Measurements from ENCODE around the gene PRCC.

The PRCC gene

DNA sequence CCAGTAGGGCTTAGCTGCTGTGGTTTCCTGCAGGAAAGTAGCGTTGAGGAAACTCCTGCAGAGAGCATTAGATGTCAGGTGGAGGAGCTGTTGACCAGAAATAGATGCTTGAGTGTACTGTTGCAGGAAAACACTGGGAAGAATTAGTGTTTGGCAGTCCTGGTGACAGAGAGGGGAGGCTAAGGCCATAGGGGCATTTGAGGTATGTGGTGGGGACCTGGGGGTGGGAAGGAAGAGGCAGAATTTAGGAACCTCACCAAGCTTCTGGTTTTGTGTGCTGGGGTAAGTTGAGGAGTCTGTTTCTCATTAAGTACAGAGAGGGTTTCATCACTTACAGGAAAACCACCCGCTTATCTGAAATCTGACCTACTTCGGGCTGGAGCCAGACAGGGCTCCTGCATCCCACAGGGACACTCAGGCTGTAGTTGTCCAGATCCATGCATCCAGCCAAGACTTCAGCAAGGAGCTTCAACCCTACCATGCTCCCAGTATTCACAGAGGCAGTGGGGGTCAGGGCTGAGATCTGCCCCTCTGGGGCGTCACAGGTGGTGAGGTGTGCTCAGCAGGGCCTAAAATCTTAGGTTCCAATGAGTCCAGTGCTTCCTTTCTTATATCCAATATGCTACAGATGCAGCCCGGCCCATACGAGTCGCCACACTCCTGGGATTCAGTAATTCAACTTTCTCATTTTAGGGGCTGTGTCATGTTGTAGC lies 34.2 kb downstream of the PRCC start:
- no peak for DNase-seq

- no peak for DNase-seq
These were observed 35.1 kb downstream of the PRCC start for GRCh38 chr1:156802421-156802935.

DNA sequence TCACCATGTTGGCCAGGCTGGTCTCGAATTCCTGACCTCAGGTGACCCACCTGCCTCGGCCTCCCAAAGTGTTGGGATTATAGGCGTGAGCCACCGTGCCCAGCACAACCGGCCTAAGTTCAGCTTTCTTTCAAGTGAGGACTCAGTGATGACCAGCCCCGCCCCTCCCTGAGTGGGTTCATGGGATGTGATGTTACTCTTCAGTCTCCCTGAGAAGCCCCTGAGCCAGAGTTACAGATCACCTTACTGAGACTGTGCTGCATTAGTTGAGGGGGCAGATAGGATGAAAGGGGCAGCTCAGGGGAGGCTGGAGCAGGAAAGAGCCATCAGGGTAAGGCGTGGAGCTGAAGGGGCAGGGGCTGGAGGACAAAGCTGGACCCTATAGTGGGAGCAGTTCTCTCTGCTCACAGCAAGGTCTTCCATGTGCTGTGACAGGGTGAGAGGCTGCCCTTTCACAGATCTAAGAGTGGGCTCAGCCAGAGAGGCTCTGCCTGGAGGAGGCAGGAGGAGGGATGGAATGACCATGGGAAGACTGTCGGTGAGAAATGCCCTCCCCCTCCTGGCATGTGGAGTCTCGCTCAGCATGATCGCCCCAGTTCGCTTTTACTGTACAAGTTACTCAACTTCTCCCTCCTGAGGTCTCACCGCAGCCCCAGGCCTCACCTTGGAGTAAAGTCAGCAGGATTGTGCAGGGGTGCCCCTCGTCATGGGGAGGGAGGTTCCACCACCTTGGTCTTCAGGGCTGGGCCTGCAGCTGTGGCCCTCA lies 35.9 kb downstream of the PRCC start:
- DNase-seq = no peak

DNA sequence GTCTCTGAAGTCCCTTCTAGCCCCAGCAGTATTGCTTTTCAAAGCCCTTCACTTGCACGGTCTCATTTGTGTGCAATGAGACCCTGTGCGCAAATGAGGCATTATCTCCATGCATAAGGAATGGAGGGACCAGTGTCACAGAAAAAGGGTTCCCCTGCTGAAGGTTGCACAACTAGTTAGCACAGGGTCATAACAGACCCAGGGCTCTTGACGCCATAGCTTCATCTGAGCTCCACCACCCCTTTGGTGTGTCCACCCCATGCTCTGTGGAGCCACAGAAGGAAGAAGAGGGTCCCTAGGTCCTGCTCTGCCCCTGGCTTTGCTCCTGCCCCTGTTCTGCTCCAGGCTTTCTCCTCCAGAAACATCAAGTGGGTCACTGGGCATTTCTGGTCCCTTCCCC lies 36.7 kb downstream of the PRCC start:
- no peak for DNase-seq

DNA sequence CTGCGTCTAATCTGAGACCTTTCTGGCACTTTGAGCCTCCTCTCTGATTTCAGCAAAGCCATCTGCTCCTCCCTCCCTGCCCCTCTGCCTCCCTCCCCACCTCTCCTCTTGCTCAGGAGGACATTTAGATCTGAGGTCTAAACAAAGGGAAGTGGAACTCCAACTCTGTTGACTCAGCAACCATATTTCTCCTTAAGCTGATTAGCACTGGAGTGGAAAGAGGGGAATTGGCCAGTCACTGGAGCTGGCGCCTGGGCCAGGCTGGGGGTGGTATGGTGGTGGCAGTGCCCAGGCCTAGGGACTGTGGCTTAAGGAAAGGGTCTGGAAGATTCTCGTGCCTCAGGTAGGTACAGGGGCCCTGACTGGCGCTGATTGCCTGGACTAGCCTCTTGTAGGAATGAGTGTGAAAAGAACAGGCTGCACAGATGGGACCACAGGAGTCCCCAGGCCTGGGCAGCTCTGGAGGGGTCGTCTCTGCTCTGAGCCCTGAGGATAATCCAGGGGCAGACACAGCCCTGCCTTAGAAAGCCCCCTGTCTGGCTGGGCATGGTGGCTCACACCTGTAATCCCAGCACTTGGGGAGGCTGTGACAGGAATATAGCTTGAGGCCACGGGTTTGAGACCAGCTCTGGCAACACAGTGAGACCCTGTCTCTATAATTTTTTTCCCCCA lies 37.4 kb downstream of the PRCC start:
- no peak for DNase-seq

DNA sequence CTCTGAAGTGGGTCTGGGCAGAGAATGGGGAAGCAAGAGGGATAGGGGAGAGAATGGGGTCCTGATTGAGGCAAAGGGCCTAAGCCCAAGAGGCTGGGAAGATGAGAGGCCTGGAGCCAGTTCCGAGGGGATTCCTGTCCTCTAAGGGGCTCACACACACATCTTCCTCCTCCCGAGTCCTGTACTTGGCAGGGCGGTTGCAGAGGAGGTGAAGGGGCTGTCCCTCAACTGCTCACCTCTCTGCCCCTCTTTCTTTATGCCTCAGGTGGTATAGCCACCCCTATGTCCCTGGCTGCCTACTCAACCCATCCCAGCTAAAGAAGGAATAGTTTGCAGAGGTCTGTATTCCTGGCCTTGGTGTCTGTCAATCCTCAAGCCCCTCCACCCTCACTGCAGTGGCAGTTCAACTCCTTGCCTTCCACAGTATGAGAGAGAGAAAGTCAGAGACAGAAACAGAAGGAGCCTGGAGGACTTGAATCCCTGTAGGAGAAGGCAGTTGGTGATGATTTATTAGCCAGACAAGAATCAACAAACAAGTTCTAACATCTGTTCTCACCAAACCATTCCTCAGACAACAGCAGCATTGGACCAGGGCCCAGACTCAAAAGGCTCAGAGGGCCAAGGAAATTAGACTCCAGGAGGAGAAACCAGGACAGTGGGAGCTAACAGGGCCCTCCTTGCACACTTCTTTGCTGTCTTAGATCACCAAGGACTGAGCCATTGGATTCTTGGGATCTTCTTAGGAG lies 38.6 kb downstream of the PRCC start:
- DNase-seq = no peak

- no peak for DNase-seq
These were observed 39.4 kb downstream of the PRCC start for GRCh38 chr1:156806512-156807440.

- no peak for DNase-seq
These were observed 40.3 kb downstream of the PRCC start for GRCh38 chr1:156807627-156808026.

DNA sequence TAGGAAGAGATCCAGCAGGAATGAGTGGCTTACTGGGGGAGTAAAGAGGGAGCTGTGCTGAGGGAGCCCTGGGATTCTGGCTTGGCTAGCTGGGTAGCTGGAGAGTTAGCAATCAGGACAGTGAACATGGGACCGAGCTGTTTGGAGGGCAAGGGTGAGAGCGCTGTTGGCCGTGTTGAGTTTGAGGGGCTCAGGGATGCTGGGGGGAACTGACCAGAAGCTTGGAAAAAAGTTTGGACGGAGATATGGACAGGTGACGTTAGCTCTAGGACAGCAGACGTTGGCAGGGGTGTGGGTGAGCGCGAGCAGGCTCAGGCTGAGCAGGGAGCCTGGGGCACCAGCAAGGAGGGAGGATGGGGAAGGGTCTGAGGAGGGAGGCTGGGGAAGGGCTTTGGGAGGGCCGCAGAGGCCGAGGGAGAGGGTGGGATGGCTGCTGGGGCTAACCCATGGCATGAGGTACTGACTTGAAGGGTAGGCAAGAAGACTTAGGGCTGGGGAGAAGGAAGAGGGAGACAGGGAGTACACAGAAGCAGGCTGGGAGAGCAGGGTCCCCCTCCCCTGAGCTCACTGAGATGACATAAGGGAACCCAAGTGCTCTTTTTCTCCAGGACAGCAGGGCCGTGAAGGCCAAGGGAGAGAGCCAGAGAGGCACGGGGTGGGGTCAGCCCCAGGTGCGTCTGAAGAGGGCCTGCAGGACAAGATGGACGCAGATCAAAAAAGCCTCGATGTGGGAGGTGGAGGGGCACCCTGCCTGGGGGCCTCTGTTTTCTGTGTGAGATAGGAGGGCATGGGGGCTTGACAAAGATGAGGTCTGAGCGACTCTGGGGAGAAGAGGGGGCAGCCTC lies 41.1 kb downstream of the PRCC start:
- DNase-seq = no peak

DNA sequence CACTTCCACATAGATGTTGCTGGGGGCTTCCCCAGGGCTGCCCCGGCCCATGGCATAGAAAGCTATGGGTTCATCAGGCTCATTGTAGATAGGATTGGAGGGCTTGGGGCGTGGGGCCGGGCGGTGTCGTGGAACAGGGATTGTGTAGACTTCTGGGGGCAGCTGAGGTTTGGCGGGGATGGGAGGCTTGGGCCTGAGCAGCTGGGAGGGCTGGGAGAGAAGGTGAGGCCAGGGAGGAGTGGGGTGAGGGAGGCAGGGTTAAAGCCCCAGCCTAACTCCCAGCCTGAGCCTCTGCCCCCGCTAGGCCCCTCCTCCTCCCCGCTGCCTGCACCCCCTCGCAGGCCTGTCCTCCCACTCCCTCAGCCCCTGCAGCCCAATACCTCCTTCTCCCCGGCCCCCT lies 41.9 kb downstream of the PRCC start:
- no peak for DNase-seq

DNA sequence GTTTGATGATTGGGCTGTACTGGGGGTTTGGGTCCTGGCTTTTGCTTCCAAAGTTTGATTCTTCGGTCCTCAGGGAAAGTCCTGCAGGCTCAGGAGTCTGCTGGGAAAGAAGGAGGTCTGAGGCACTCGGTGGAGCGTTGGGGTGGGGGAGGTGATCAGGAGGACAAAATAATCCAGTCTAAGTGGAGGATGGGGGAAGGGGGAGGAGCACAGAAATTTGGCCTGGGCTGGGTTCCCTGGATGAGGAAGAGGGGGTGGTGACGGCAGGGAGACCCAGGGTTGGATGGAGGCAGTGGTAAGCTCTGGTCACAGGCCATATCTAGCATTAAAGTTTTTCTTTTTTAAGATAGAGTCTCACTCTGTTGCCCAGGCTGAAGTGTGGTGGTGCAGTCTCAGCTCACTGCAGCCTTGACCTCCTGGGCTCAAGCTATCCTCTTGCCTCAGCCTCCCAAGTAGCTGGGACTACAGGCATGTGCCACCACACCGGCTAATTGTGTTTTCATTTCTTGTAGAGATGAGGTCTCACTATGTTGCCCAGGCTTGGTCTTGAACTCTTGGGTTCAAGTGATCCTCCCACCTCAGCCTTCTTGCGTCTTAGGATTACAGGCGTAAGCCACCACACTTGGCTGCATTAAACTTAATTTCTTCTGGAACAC lies 42.5 kb downstream of the PRCC start:
- no peak for DNase-seq

DNA sequence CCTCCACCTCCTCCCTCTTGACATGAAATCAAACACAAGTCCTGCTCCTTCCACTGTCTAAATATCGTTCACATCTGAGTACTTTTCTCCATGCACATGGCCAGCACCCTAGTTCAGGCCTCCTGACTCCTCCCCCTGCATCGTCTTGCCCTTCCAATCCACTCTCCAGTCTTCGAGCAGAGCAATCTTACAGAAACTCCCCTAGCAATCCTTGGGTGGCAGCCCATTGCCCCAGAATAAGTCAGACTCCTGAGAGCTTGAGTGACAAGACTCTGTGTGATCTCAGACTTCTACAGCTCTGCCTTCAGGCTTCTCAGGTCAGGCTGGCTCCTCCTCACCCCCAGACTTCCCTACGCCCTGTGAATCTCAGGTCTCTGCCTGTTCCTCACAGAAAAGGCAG lies 43.8 kb downstream of the PRCC start:
- DNase-seq = no peak

- no peak for DNase-seq
These were observed 45.1 kb downstream of the PRCC start for GRCh38 chr1:156812293-156812990.

- no peak for DNase-seq
These were observed 46.0 kb downstream of the PRCC start for GRCh38 chr1:156813298-156813697.

DNA sequence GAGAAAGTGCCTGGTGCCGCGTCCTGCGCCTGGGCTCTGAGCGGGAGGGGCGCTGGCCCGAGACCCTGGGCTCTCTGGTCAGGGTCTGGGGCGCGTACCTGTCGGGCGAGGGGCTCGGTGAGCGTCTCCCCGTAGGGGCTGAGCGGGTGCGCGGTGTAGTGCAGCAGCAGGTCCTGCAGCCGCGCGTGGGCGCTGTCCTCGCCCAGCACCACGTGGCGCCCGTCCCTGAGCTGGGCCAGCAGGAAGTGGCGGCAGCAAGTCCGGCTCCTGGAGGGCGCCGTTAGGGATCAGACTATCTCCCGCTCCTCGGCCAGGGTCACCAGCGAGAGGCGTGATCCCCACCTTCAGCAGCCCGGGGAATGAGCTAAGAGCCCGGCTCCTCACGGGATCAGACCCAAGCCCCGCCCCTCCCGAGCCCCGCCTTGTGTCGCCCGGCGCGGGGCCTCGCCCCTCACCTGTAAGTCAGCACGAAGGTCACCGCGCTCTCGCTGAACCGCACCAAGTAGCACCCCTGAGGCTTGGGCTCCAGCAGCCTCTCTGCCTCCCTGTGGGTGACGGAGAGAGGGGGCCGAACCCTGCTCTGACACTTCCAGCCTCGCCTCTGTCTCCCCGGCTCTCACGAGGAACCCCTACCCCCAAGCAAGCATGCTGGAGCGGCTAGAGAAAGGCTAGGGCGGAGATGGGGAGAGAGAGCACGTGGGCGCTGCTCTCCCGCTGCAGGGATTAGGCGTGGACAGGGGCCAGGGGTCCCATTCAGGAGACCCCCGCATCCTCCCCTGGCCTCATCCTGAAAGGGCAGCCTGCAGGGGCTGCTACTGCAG lies 46.6 kb downstream of the PRCC start:
- peak; percentile 40 to 60 for DNase-seq

GRCh38 chr1:156814571-156815260 lies 47.4 kb downstream of the PRCC start:
- no peak for DNase-seq

DNA sequence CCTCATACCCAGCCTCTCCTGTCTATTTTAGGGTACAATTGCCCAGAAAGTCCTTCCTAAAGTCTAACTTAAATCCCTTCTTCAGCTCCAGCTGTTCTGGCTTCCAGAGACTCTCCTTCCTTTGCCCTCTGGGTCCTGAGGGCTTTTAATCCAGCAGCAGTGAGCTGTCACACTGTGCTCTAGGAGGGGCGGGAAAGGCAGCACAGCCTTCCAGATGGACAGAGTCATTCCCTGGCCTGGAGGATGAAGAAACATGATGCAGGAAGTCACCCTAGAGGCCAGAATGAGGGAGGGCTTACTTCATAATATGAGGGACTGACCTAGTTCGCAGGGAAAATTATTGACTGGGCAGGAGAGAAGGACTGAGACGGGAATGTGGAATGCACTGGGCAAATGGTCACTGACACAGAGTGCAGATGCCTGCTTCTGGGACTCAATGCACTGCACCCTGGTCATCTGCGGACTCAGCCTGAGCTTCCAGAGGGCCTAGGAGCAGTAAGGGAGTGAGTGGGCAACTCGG lies 48.0 kb downstream of the PRCC start:
- no peak for DNase-seq

- DNase-seq = no peak
These were observed 48.7 kb downstream of the PRCC start for GRCh38 chr1:156815961-156816422.

All from NCI-H1930 (cell line).